Retinal pigment epithelial cell (primary cell): ENCODE measurements around the gene SNX17.

Experiments
- DNase-seq: peaks from one replicate; pipeline ENCODE4 v3.0.0-alpha.2; 2010; ENCODE audit warnings: low read depth
- H3K4me3 ChIP-seq: 2 replicates; pipeline ENCODE4 v1.5.1; 2011; ENCODE audit warnings: mild to moderate bottlenecking, low read length, control low read depth, moderate library complexity
- CTCF ChIP-seq: conservative IDR thresholded peaks from 2 replicates; pipeline ENCODE4 v1.5.1; 2011; ENCODE audit warnings: low read depth, low read length, control low read depth, inconsistent platforms

The SNX17 gene

DNA sequence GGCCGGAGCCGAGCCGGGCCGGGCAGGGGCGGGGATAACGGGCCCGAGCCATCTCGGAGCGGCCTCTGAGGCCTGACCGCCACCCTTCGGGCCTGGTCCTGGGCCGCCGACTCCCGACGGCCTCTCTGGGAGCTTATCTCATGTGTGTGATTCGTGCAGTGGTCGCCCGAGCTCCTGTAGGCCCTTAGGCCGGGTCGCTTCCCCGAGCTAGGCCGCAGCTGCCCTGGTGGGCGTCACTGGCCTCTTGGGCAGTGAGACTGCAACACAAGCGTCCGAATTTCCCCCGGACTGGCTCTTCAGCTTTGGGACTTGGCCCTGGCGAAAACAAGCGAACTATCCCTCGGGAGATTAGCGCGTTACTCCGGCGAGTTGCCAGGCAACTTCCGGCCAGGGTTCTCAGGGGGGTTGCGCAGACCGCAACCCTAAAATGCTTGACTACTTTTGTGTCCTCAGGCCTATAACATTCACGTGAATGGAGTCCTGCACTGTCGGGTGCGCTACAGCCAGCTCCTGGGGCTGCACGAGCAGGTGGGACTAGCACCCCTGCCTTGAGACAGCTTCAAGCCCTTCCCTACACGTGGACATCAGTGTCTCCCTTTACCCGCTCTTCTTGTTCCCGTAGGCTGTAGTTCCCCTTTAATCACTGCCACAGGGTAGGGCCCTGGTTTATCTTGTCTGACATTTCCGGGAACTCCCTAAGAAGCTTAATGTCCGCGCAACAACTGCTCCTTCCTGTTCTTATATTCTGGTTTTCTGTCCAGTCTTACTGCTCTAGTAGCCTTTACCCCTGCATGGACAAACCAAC lies 602 bp downstream of the SNX17 start:
- peak overlapping the region; percentile 75 for H3K4me3 ChIP-seq
- TF ChIP-seq CTCF = no peak
- DNase-seq = no peak

GRCh38 chr2:27372937-27373336 lies 2.5 kb downstream of the SNX17 start:
- TF ChIP-seq CTCF = no peak
- no peak for DNase-seq
- H3K4me3 ChIP-seq = no peak overlapping the region

GRCh38 chr2:27373567-27373966 lies 3.2 kb downstream of the SNX17 start:
- H3K4me3 ChIP-seq = no peak overlapping the region
- TF ChIP-seq CTCF = no peak
- no peak for DNase-seq

DNA sequence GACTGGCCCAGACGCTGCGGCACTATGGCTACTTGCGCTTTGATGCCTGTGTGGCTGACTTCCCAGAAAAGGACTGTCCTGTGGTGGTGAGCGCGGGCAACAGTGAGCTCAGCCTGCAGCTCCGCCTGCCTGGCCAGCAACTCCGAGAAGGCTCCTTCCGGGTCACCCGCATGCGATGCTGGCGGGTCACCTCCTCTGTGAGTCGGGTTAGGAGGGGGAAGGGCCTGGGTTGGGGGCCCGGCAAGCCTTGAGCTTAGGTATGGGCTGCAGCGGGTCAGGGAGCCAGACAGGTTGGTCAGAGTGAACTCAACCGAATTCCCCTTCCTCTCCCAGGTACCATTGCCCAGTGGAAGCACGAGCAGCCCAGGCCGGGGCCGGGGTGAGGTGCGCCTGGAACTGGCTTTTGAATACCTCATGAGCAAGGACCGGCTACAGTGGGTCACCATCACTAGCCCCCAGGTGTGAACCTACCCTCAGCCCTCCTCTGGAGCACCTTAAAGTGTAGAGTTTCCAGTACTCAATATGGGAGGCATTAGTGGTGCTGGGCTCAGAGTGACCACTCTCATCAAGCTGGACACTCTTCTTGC lies 5.2 kb downstream of the SNX17 start:
- TF ChIP-seq CTCF = no peak
- no peak overlapping the region for H3K4me3 ChIP-seq
- no peak for DNase-seq

DNA sequence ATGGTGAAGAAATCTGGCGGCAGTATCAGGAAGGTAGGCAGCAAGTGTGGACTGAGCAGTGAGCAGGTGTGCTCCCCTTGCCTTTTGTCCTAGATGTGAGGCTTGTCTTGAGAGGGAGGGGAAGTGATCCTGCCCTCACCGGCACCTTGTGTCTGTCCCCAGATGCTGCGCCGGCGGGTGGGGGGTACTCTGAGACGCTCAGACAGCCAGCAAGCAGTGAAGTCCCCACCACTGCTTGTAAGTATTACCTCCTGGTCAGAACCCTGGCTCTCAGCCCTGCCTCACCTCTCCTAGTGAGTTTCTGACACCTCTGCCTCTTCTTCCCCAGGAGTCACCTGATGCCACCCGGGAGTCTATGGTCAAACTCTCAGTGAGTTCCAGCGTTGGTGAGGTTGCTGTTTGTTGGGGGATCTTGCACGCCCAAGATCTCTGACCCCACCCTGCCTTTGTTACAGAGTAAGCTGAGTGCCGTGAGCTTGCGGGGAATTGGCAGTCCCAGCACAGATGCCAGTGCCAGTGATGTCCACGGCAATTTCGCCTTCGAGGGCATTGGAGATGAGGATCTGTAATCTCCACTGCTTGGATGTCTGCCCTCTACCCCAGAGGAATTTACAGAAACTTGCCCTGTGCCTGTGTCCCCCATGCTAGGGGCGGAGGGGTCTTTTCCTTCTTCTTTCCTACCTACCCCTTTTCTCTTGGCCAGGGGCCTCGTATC lies 5.9 kb downstream of the SNX17 start:
- no peak overlapping the region for H3K4me3 ChIP-seq
- DNase-seq = no peak
- TF ChIP-seq CTCF = no peak

GRCh38 chr2:27376866-27377617 lies 6.6 kb downstream of the SNX17 start:
- TF ChIP-seq CTCF = no peak
- H3K4me3 ChIP-seq = no peak overlapping the region
- DNase-seq = no peak
